ENCODE results near the gene FOXK2.

DNA sequence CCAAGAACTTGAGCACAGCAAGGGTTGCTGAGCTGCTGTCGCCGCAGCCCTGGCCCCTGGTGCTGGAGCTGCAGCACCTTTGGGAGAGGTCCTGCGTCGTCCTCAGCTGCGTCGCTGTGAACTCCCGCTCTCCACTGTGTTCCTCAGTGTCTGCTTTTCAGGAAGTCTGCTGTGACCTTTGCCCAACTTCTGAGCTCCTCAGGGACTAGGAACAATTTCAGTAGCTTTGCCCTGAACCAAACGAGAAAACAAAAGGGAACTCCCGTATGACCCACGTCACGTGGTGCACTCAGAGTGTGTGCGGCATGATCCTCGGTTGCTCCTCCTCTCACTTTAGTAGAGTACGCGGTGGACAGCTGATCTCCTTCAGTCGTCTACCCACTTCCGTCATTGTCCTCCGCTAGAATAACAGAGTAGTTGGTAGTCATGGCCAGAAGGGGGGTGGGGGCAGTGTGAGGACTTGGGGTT is 84.5 kb downstream of the FOXK2 start:
- TF ChIP-seq EGR1 (IDR thresholded peaks at IDR 0.05) (no peak), REST (IDR thresholded peaks at IDR 0.05; ENCODE audit: low read depth) (no peak), TCF12 (IDR thresholded peaks at IDR 0.05; ENCODE audit: low read depth) (no peak), EP300 (IDR thresholded peaks at IDR 0.05; ENCODE audit: borderline replicate concordance) (no peak), NFIC (IDR thresholded peaks at IDR 0.05) (no peak), YY1 (IDR thresholded peaks at IDR 0.05; ENCODE audit: low read depth) (no peak)
